K562 (cell line): Measurements from ENCODE around the gene P2RY8.

Source experiments
- AFF1 ChIP-seq, 2 experiments: fragments of 450-650 bp; IDR thresholded peaks; 2 replicates each; pipeline ENCODE4 v1.6.1; 2018; ENCODE audit warnings: mild to moderate bottlenecking in 2 of 2, low read depth in 1 of 2; ENCODE audit not compliant: partially characterized antibody in 2 of 2
- HMG20B ChIP-seq: fragments of 250-450 bp; sonication (Bioruptor Pico); IDR thresholded peaks from 2 replicates; pipeline ENCODE4 v1.5.0; 2021; ENCODE audit warnings: mild to moderate bottlenecking
- JUNB ChIP-seq: fragments of 450-650 bp; formaldehyde crosslinking; conservative IDR thresholded peaks from 2 replicates; pipeline ENCODE4 v1.4.0; 2020; ENCODE audit warnings: mild to moderate bottlenecking
- KDM1A ChIP-seq, 2 experiments: fragments of 450-650 bp; IDR thresholded peaks; 2 replicates each; pipeline ENCODE4 v1.6.1; 2016; ENCODE audit warnings: mild to moderate bottlenecking in 2 of 2
- REST ChIP-seq, 2 experiments: fragments of 450-650 bp; formaldehyde crosslinking in 1 of 2; IDR thresholded peaks; 2 replicates each; pipeline versions ENCODE4 v1.4.0 to v1.6.1; 2014 to 2020; ENCODE audit warnings: mild to moderate bottlenecking in 2 of 2, borderline replicate concordance in 1 of 2, low read depth in 1 of 2
- ZNF24 ChIP-seq: fragments of 450-650 bp; IDR thresholded peaks from 2 replicates; pipeline ENCODE4 v1.6.1; 2016
- ZNF263 ChIP-seq: sonication (generic); formaldehyde crosslinking; IDR thresholded peaks from 2 replicates; pipeline ENCODE4 v1.8.0; 2022; ENCODE audit warnings: mild to moderate bottlenecking, missing genetic modification reagents, borderline replicate concordance
- ZNF655 ChIP-seq: fragments of 250-450 bp; sonication (Bioruptor Pico); IDR thresholded peaks from 2 replicates; pipeline ENCODE4 v1.5.0; 2021

- TF ChIP-seq KDM1A (IDR thresholded peaks at IDR 0.05) (no peak), HMG20B (CRISPR knock-in tag) (no peak), AFF1 (IDR thresholded peaks at IDR 0.05; ENCODE audit: low read depth in 1 of 2, partially characterized antibody in 2 of 2) (no peak), ZNF263 (CRISPR knock-in tag) (no peak), ZNF655 (no peak), ZNF24 (no peak), JUNB (CRISPR knock-in tag) (no peak), REST (IDR thresholded peaks at IDR 0.05; ENCODE audit: borderline replicate concordance) (no peak), REST (CRISPR knock-in tag; IDR thresholded peaks at IDR 0.05; ENCODE audit: low read depth) (no peak)
Observed at GRCh38 chrX:1430451-1430850, 106.5 kb downstream of the P2RY8 start.
